ENCODE results near the gene TOLLIP. TPM values are rescaled to one million over a fixed set of nuclear protein-coding genes. Genes with fewer than 3 reads are reported as not detected.

Gene TOLLIP
- total and polyA plus RNA-seq, 2 of the 8 experiments (the other 6 are each of a cell fraction or from before 2014, with no cell fraction given): 23.7 to 34.7 TPM

DNA sequence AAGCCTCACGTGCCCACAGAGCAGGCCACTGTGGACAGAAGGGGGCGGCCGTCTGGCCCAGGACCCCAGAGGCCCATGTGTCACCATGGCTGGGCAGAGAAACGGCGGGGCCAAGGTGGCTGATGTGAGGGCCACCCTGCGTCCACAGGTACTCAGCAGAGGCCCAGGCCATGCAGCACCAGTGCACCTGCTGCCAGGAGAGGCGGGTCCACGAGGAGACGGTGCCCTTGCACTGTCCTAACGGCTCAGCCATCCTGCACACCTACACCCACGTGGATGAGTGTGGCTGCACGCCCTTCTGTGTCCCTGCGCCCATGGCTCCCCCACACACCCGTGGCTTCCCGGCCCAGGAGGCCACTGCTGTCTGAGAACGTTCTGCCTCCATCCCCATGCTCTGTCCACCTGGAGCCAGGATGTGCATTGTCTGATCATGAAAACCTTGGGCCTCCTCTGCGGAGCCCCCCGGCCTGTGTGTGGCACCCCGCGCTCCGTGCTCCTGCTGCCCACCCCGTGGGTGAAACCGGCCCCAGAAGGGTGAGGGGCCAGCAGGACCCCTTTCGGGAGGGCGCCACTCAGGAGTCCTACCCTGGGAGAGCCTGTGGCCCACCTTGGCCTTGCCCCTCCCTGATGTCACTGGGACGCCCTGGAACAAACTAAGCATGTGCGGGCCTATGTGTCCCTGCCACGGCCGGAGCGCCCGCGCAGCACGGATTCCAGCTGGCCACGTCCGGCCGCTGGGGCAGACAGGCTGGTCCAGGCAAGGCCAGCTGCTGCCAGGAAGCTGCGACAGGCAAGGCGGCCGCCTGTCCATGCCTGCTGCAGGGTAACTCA lies 48.0 kb downstream of the TOLLIP start (continued):
- TF ChIP-seq BACH1 (IDR thresholded peaks at IDR 0.05; ENCODE audit: low read length) (no peak), EGR1 (IDR thresholded peaks at IDR 0.05; ENCODE audit: borderline replicate concordance, low read depth, low read length) (no peak), CHD2 (IDR thresholded peaks at IDR 0.05; ENCODE audit: low read length) (no peak), SIRT6 (IDR thresholded peaks at IDR 0.05; ENCODE audit: low read length) (no peak), ZNF274 (IDR thresholded peaks at IDR 0.05; ENCODE audit: borderline replicate concordance, extremely low read depth, low read length) (no peak), RNF2 (IDR thresholded peaks at IDR 0.05; ENCODE audit: borderline replicate concordance, low read depth, low read length, missing control alignments, poor library complexity, severe bottlenecking) (no peak), SRF (IDR thresholded peaks at IDR 0.05; ENCODE audit: low read depth, low read length) (no peak)
